Frontal cortex (tissue), 4 donors: ENCODE data around the gene TNP1. TPM values are rescaled to one million over a fixed set of nuclear protein-coding genes. Genes with fewer than 3 reads are reported as not detected.

Source experiments
- DNase-seq, 2 donors: peaks; one replicate each; pipeline ENCODE4 v3.0.0; 2012; ENCODE audit warnings: low spot score in 2 of 2
- FAIRE-seq: peaks from 2 replicates; lab custom pipeline; 2012; peaks lifted over from hg19 to GRCh38; lab: Jason Lieb, UNC
- total RNA-seq: library from RNA; depleted of rRNA; stranded (reverse); fragments of >200 nt; gene quantifications from one replicate; pipeline ENCODE4 v1.2.3, GENCODE V29; 2014
- donor health status: control.
- donor health status: control.
- donor health status: control.

TNP1 gene, protein sequence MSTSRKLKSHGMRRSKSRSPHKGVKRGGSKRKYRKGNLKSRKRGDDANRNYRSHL
- total RNA-seq = not detected

DNA sequence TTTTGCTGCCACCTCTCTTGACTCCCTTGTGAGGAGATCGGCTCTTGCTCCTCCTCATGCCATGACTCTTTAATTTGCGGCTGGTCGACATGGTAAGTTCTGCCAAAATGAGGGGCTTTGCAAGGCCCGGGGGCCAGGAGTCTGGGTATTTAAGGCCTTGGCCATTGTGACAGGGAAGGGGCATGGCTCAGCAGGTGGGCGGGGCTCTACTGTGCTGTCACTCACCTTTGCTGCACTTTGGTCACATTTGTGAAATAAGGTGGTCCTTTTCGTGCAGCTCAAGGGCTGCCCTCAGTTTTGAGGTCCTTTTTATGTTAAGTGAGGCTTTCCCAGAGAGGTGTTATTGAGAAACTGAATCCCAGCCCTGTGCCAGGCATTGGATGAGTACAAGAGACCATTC lies at the start of gene TNP1:
Gene TNP1 (minus strand): TSS at position 121 of the 400 bp plus-strand sequence. CDS start 30 bp downstream, at position 91.
- no peak for DNase-seq
- no peak for FAIRE-seq

DNA sequence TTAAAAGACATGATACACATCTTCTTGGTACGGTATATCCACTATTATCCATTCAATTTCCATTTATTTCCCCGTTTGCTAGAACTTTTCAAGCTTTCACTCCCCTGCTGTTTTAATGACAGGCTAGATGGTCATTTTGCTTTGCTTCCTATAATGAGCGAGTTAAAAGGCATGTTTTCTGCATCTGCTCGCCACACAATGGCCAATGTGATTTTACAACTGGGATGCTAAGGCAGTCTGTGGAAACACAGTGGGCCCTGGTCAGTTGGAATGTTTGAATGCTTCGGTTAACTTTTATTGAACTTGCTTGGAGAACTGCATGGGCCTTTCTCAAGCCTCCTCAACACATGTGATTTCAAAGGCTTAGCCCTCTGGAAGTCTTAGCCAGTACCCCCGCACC lies 48.4 kb upstream of the TNP1 start:
- DNase-seq (no peak), FAIRE-seq (no peak)

DNA sequence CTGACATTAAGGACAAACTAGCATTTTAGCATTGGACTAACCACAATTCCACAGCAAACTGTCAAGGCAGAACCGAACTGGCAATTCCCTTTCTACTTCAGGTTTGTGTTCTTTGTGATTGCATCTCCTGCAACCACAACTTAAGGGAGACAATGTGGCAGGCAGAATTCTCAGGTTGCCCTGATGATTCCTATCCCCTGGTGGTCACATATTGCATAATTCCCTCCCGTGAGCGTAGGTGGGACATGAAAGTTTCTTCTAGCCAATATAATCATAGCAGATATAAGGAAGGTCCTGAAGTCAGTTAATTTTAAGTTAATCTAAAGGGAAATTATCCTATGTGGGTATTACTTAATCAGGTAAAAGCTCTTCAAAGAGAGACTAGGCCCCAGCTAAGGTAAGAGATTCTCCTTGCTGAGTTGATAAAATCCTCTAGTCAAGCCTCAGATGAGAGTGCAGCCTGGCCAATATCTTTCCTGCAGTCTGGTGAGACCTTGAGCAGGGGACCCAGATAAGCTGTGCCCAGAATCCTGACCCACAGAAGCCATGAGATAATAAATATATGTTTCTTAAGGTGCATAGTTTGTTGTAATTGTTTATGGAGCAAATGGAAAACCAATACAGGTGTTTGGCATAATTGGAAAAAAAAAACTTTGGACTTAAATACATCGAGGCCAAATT lies 45.9 kb upstream of the TNP1 start:
- FAIRE-seq (no peak), DNase-seq (no peak)

DNA sequence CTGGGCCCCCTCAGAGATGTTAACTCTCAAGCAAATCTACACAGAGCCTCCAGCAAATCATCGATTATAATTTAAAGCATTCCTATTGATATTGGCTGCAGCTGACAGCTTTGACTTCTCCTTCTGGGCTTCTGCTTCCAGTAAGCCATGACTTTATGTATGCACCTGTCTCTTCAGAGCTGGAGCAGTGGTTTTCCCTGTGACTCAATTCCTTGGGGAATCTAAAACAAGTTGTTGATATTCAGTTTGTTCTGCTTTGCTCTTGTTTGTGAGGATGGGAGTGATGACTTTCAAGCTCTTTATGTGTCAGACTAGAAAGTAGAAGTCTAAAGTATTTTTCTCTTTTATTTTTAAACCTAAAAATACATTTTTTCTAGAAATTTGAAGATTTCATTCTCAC lies 45.1 kb upstream of the TNP1 start:
- FAIRE-seq (no peak), DNase-seq (no peak)

DNA sequence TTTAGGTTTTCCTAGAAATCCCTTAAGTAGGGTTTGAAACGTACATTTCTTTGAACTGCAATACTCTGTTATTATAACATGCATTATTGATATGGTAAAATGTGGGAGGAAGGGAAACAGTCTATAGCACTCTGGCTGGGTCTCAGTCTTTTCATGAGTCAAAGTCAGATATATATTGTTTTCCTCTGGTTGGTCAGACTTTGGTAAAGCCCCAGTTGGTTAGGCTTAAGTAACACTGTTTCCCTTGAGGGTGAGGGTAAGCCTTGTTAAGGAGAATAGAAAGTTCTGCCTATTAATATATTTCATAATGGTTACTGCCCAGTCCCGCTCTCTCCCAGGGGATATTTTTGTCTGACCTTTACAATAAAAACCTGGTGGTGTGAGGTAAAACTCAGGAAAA lies 44.7 kb upstream of the TNP1 start:
- DNase-seq = no peak
- FAIRE-seq = no peak

DNA sequence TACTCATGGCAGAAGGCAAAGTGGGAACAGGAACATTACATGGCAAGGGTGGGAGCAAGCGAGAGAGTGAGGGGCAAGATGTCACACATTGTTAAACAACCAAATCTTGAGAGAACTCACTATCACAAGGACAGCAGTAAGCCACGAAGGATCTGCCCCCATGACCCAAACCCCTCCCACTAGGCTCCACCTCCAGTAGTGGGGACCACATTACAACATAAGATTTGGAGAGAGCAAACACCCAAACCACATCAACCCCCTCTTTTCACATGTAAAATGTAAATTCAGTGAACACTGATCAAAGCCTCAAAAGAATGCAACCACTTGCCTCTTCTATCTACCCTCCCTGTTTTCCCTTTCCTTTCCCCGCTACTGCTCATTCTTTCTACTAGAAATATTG lies 43.6 kb upstream of the TNP1 start:
- no peak for FAIRE-seq

DNA sequence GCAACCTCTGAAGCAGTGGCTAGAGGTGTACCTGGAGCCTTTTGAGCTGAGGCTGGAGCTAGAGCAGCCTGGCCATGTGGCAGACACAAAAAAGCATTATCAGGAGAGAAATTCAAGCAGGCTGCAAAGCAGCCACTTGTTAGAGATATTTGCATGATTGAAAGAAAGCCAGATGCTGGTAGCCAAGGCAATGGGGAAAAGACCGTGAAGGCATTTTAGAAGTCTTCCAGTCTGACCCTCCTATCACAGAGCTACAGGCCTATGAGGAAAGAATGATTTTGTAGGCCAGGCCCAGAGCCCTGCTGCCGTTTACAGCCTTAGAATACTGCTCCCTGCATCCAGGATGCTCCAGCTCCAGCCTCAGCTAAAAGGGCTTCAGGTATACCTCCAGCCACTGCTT lies 41.4 kb upstream of the TNP1 start:
- DNase-seq = no peak
- no peak for FAIRE-seq

More for the DNA sequence above, 43.6 kb upstream of the TNP1 start:
- DNase-seq = no peak

DNA sequence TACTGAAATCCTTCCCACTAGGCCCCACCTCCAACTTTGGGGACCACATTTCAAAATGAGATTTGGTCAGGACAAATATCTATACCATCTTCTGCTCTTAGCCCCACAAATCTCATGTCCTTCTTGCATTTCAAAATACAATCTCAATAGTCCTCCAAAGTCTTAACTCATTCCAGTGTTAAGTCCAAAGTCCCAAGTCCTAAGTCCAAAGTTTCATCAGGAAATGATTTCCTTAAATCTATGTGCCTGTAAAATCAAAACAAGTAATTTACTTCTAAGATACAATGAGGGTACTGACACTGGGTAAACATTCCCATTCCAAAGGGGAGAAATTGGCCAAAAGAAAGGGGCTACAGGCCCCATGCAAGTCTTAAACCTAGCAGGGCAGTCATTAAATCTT lies 40.5 kb upstream of the TNP1 start:
- FAIRE-seq = no peak
- DNase-seq = no peak

DNA sequence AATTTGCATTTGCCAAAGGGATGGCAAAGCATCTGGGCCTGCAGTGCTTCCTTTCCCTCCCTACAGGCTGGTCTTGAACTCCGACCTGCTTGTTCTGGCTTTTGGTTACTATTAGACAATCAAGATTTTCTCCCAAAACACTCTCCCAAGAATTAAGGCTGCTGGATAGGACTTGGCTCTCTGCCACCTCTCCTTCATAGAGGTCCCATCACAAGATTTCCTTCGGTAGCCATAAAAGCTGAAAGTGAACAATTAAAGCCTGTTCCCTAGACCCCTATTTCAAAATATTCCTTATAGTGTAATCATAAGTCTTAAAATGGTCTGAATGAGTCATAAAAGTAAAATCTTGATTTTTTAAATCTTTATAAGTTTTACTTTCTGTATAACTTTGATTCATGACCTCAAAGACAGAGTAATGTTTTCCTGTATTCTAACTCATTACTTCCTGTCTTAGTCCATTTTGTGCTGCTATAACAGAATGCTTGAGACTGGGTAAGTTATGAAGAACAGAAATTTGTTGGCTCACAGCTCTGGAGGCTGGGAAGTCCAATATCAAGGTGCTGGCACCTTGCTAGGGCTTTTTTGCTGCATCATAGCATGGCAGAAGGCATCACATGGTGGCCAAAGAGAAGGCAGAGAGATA lies 37.8 kb upstream of the TNP1 start:
- FAIRE-seq = no peak
- DNase-seq = no peak

DNA sequence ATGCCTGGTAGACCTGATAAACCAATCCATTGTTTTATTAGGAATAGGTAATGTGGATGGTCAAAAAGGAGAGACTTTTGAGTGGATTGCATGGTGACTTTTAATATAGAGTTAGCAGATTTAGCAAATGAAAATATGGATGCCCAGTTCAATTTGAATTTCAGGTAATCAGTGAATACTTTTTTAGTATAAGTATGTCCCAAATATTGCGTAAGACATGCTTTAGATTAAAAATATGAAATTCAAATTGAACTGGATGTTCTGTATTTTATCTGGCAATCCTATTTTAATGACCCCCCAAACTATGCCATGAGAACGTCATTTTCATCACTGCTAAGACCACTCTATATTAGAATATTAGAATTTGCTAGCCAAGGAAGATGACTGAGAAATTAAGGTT lies 30.3 kb upstream of the TNP1 start:
- DNase-seq (no peak), FAIRE-seq (no peak)

DNA sequence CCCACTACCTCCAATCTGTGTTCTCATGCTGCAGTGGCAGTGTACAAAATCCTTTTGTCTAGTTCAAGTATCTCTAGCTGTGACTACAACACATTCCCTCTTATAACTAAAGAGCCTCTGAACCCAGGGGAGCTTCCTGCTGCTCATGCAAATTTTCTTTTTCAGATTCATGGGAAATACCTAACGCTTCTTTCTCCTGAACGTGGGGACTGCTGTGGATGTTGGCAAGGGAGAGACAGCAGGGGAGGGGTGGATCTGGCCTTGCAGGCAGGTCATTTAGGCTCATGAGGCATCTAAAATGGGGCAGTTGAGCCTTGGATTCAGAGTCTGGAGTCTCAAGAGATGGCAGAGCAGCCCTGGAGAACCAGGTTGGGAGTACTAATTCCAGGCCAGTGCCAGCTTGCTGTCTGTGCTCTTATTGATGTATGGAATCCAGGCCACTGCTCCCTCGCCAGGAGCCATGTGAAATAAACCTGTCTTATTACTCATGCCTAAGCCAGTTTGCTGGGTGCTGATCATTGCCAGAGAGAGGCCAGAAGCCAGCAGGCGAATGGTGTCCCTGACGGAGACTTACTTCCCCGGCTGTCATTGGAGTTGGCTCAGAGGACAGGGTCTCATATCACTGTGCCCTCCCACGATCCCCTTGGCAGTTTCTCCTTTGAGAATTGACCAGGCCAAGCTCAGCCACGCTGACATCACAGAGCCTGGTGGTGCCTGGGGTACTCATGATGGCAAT lies 29.2 kb upstream of the TNP1 start:
- DNase-seq (no peak), FAIRE-seq (no peak)

DNA sequence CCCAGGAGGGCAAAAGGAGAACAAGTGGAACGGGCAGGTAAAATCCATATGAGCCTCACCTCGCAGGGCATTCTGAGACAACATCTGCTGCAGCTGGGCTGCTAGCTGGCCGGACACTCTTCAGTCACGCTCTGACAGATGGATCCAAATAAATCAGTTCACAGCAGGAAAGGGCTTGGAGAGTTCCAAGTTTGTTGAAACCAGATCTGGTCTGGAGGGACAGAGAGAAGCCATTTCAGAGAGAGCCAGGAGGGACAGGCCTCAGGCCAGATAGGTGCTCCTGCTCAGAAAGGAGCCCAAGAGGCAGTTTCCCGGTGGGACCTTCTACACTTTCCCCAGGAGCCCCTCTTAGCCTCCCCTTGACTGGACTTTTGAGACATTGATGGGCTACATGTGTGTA lies 28.2 kb upstream of the TNP1 start:
- DNase-seq (no peak), FAIRE-seq (no peak)

DNA sequence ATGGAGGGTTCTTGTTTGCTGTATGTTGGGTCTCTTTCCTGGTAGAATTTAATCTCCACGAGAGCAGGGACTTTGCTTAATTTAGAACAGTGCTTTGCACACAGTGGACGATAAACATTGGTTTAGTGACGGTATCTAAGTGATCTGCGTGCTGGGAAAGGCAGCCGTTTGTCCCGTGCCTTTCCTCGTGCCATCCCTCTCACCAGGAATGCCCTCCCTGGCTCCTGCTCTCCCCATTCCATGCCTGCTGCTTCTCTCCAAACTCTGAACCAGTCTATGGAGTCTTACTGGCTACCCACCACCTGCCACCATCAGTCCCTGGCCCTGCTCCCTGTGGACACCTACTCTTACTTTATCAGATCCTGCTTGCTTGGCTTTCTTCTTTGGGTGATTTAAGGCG lies 27.3 kb upstream of the TNP1 start:
- DNase-seq (no peak), FAIRE-seq (no peak)

DNA sequence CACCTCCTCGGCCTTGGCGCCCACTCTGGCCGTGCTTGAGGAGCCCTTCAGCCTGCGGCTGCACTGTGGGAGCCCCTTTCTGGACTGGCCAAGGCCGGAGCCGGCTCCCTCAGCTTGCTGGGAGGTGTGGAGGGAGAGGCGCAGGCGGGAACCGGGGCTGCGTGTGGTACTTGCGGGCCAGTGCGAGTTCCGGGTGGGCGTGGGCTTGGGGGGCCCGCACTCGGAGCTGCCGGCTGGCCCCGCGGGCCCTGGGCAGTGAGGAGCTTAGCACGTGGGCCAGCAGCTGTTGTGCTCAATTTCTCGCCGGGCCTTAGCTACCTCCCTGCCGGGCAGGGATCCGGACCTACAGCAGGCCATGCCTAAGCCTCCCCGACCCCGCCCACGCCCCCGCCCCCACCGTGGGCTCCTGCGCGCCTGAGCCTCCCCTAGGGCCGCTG lies 25.3 kb upstream of the TNP1 start:
- DNase-seq (no peak), FAIRE-seq (no peak)

DNA sequence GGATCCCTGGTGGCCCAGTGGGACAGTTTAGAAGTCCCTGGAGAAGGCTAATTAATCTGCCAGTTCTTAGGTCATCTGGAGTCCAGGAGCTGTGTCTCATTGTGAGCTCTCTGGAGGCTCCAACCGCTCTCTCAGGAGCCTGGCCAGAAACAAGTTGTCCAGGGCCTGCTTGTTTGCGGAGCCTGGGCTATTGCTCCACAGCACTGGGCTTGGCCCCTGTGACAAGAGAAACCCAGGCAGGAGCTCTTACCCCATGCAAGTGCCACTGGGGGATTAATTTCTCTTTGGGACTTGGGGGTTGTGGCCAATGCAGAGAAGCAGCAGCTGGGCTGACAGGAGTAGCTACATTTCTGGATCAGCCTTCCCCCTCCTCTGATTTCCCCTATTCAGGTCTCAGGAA lies 24.5 kb upstream of the TNP1 start:
- FAIRE-seq = no peak
- DNase-seq = no peak

DNA sequence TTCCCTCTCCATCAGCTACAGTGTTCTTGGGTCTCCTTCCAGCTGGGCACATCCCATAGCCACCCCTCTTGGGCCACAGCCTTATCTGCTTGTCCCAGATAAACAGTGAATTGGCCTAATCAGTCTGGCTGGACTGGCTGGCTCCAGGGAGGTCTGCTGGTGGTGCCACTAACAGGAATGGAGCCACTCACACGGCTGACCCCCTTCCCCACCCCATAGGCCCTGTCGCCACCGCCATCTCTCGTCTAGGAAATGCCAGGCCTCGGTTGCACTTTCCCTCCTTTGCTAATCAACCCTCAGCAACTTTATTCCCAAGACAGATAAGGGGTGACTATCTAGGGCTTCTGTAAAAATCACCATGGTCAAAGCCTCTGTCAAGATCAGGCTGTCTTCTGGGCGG lies 23.0 kb upstream of the TNP1 start:
- DNase-seq = no peak
- no peak for FAIRE-seq

DNA sequence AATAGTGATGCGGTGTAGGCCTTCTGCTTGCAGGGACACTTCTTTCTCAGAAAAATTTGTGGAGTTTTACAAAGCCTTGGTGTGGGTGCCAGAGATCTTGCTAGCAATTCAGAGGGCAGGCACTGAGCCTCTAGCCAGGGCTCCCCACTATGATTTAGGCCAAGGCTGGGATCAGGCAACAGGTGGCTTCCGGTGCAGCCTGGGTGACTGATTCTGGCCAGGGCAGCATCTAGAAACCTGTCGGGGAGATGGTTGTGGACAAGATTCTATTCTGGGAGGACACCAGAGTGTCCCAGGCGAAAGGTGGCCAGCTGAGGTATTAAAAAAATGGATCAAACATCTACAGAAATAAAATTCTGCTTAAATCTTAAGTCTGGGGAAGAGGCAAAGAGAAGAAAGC lies 21.5 kb upstream of the TNP1 start:
- FAIRE-seq = no peak
- no peak for DNase-seq

DNA sequence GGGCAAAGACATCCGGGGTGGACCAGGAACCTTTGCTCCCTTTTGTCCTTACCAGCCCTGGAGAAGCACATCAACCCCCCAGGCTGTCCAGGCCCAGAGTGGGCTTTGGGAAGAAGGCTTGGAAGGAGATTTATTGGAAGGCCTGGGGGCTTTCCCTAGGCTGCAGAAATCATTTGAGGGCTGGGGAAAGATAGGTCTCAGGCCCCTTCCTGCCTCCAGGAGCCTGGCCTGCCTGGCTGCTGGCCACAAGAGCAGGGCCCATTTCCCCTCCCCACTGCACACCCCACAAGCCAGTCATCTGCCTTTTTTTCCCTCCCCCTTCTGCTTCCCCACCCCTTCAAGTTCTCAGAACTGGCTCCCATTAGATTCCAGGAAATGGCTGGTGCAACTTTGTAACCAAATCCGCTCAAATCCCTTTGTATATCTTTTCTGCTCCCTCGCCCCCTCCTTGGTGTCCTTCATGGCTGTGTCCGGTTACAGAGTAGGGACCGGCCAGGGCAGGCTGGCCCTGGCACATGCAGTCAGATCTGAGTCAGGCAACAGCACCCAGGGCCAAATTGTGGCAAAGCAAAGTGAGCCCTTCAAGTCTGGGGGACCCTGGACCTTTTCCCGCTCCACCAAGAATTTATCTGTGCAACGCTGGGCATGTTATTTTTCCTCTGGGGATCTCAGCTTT lies 20.8 kb upstream of the TNP1 start:
- DNase-seq (no peak), FAIRE-seq (no peak)

DNA sequence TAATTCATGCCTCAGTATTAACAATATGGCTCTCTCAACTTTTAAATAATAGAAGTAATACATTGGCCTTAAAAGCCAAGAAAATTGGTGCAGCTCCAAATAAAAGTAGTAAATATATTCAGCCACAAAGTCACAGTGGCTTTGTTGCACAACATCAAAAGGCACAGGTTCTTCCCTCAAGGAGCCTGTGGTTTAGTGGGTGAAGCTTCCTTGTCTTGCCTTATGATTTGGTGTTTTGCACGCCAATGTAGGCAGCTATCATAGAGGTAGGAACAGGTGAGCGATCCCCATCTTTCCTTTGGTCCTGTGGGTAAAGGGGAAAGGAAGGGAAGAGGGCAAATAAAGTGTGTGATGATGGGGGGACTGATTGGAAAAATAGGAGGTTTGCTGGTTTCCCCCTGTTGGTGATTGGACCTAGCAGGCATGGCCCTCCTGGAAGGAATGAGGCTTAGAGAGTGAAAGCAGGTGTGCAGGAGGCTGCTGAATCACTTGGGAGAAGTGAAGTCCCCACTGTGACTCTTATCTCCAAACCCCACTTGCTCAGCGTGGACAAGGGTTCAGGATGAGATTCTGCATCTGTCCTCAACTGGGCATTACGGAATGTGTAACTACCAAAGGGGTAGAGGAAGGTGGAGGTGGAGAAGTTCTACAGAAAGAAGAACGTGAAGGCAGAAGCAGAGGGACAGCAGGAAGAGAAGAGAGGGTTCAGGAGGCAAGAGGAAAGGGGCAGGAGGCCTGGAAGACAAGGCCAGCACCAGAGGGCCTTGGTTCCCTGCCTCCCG lies 20.1 kb upstream of the TNP1 start:
- FAIRE-seq = no peak
- DNase-seq = no peak

DNA sequence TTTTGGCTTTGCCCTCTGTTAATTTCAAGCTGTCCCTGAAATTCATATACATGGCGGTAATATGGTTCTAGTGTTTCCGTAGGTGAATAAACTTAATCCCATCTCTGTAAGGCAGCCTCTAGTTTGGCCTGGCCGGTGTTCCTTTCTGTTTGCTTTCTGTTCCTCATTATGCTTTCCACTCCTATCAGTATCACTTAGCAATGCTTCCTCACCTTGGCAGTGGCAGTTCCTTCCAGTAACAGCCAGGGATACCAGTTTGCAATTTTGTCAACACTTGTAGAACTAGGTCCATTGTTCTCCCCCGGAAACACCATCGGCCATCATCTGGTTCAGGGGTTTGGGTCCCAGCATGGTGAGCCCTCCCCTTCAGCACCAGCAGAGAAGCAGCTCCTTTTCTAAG lies 18.2 kb upstream of the TNP1 start:
- FAIRE-seq = no peak

More for the DNA sequence above, 18.2 kb upstream of the TNP1 start:
- no peak for DNase-seq
